Activated gamma-delta T cell (primary cell): Measurements from ENCODE around the gene PLXDC2.
"Not testable (repeated sequence)": the region's sequence is repeated elsewhere in the genome, so short reads cannot be mapped to it uniquely, and the experiment has no call there.

Experiments used
- DNase-seq: peaks from one replicate; lab custom pipeline; 2025; lab: John Stamatoyannopoulos, UW

The PLXDC2 gene

DNA sequence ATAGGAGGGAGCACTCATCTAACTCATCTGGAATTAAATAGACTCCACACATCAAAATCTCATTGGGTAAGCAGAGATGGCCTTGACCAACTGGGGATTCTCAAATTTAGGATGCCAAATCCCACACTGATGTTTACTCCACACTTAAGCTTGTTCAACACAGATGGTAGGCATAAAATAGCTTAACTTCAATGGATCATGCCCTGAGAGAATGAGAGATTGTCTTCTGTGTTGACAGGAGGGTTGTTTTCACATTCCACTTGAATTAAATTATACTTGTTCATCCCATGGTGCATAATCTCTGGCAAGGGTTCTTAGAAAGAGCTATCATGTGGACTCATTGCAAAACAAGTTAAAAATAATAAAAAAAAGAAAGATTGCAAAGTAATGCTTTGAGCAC is 391.4 kb downstream of the PLXDC2 start:
- DNase-seq: no peak

DNA sequence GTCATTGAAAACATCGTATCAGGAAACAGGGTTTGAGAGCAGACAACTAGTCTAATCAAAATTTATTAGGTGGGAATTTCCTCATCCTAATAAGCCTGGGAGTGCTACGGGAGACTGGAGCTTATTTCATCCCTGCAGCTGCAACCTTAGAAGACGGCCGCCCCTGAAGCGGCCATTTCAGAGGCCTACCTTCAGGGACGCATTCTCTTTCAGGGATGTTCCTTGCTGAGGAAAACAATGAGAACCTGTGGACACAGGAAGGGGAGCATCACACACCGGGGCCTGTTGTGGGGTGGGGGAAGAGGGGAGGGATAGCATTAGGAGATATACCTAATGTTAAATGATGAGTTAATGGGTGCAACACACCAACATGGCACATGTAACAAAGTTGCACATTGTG is 392.9 kb downstream of the PLXDC2 start:
- not testable (repeated sequence) for DNase-seq

DNA sequence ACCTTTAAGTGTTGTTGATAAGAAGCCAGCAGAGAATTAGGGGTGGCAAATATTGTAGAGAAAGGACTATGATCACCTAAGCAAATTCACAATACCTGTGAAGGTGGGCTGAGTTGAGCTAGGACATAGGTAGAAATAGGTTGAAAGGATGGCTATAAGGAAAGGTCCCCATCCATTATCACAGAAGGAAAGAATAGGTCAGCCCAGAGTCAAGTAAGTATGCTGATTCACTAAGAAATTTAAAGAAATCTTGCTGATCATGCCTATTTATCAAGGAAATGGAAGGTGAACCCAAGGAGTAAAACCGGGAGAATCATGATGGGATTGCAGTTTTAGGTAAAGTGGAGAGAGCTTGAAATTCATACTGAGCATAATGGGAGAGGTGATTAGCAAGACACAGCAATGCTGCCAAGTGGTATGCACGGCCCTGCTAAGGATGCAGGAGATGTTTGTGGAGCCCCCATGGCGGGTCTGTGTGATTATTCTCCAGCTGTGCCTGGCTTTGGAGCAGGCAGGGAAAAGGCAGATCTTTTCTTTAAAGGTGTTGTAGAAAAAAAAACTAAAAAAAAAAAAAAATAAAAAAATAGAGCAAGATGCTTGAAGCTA is 399.4 kb downstream of the PLXDC2 start:
- DNase-seq: no peak

DNA sequence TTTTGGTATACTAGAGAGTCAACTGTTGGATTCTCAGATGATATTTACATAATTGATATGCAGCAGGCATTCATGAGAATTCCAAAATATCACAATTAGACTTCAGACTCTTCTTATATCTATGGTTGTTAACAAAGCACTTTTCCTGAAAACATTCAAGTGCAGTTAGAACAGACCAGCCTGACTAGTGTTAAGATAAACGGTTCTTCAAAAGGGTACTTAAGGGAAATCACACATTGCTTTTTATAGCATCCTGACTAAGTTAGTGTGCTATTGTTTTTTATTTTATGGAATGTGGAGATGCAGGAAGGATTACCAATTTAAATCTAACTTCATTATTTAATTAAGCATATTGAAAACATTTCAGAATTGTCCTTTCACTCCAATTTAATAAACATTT is 405.1 kb downstream of the PLXDC2 start:
- DNase-seq: no peak

DNA sequence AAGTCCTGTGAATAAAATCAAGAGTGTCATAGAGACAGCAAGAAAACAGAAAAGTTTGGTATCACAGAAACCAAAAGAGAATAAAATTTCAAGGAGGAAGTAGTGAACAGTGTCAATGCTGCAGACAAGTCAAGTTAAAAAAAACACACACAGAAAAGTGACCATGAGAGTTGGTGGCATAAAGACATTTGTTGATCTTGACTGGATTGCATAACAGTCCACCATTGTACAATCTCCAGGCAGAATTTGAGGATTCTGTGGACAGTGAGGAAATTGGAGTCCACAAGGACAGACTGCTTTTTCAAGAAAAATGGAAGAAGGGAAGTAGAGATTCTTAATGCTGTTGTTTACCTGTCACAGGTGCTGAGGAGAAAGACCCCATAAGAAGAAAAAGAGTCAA is 412.5 kb downstream of the PLXDC2 start:
- DNase-seq: no peak

DNA sequence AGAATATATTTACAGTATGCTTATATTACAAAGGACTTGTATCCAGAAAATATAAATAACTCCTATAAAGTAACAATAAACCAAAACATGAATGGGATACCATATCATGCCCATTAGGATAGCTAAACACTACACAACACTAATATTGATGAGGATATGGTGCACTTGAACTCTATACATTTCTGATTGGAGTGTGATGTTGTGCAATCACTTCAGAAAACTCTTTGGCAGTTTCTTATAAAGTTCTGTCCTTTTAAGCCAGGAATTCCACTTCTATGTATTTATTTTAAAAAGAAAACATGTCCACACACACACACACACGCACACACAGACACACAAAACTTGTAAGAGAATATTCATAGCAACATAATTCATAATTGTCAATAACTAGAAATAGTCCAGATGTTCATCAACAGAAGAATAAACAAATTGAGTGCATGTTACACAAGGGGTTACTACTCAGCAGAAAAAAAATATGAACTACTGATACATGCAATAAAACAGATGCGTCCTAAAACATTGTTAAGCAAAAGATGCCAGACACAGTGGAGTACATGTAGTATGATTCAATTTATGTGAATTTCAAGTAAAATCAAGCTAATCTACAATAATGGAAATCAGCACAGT is 416.0 kb downstream of the PLXDC2 start:
- DNase-seq: no peak

DNA sequence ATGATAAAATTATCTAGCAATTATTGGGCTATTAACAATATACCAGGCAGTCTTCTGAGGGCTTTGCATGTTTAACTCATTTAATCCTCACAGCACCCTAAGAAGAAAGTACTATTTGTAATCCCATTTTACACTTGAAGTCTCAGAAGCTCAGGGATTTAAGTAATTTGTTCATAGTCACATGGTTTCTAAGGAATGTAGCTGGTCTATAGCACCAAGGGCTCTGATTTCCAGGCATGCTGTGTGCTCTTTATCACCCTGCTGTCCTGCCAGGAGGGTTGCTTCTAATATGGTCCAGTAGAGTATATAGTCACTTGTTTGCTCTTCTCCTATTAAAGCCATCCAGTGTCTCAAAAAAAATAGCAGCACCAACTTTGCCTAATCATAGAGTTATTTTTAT is 417.2 kb downstream of the PLXDC2 start:
- no peak for DNase-seq

DNA sequence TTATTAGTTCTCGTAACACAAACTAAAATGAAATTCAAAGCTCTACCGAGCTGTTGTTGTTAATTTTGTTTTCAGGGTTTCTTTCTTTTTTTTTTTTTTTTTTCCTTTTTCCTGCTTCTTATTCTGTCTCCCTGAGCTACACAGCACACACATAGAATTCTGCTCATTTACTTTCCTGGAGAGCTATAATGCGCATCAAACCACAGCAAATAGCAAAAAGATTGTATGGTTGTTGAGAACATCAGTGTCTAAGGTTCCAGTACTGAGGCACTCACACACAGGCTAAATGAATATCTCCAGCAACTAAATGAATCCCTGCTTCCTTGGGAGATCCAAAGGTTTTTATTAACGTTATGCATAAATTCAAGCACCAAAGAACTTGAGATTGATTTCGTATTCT is 418.3 kb downstream of the PLXDC2 start:
- no peak for DNase-seq

DNA sequence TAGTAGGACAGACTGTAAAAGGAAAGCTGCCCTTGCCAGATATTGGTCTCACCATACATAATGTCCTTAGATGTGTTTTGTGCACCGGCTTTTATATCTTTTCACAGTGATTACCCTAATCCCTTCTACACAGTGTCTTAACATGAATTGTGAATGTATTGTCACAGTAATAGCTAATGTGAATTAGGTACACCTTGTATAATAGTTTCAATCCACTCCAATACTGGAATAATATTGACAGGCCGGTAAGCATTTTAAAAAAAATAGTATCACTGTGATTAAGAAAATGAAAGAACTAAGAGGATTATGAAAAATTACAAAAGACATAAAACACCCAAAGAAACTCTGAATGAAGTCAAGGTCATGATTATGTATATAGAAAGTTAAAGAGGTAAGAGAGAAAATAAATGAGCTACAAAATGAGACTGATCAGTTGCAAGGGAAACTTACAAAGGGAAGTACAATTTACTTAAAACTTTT is 420.9 kb downstream of the PLXDC2 start:
- DNase-seq: no peak

DNA sequence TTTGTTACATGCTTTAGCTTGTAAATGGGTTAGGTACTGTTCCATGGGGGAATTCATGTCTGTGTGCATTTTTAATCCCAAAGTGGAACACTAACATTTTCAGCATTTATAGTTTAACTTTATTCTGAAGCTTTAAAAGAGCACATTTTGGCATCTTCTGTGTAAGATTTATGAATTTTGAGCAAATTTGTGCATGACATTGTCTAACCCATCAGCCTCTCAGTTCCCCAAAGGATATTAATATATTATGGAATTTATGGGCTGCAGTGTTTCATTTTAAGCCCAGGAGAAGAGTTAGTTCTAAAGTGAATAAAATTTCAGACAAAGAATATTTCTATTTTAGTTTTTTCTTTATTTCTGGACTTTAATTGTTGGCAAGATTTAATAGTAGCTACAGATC is 421.4 kb downstream of the PLXDC2 start:
- no peak for DNase-seq

DNA sequence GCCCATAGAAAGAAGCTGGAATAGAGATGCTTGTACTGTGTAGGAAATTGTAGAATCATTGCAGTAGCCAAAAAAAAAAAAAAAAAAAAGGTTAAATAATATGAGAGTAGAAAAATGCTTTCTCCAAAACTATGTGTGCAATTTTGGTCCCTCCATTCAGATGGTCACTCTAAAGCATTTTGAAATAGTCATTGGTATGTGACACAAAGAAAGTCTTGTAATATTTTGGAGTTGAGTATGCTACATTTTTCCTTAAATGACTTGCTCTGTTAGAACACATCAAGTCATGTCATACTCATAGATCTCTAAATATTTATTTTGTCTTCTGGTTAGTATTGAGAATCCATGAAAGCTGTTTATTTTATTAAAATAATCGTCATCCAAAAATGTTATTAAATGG is 424.4 kb downstream of the PLXDC2 start:
- DNase-seq: no peak

DNA sequence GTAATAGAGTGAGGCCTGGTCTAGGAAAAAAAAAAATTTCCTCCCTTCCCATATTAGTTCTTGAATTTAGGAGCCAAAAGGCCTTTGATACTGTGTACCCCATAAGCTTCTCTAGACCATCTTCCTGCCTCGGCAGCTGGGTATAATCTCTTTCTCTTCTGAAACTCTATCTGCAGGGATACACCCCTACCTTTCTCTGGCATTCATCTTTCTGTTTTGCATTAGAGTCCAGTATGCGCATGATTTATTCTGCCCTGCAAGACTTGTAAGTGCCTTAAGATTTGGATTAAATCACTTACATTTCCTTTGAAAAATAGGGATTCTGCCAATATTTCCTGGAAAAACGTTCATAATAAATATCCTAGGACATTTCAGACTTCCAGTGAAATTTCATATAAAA is 431.2 kb downstream of the PLXDC2 start:
- no peak for DNase-seq

DNA sequence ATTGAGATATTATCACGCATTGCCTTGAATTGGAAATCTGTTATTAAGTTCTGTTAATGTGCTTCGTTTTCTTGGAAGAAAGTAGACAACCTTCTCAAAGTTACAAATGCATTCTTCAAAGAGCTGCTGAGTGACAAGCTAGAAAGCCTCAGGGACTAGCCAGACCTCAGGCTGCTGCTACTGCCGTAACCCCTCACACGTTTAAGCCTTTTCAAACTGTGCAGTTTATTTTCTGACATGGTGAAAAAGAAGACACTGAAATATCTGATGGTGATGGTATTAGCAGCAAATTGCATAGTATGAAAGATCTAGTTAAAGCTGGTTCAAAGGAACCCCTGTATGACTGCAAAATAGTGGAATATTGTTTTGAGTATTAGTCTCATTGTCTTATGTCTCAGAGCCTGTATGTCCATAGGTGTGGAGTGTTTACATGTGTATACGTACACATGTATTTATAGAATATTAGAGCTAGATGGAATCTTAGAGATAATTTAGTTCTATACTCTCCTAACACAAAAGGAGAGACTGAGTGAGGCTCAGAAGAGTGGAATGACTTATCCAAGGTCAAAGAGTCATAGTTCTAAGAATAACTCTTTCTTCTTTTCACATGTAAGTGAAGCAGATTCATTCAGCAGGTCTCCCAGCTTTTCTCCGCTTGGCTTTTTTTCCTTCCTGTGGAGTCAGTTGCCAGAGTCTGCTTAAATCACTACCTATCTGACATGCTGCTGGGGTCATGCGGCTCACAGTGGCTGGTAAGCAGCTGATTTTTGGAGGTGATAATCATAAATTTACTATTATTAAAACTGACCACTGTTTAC is 431.9 kb downstream of the PLXDC2 start:
- no peak for DNase-seq

DNA sequence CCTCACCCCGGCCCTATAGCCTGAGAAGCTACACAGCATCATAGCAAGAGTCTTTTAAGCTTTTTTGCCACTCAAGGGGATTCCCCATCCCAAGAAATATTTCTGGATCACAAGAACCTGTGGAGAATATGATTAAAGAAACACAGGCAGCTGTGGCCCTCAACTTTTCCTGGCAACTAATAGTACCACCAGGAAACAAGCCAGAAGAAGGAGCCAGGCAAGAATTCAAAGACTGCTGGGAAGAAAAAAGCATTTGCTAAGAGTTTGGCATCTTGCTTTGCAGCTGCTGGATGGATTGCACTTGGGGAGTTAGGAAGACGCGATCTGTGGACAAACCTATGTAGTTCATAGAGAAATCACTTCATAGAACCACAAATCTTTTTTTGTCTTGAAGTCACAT is 437.8 kb downstream of the PLXDC2 start:
- DNase-seq: no peak

DNA sequence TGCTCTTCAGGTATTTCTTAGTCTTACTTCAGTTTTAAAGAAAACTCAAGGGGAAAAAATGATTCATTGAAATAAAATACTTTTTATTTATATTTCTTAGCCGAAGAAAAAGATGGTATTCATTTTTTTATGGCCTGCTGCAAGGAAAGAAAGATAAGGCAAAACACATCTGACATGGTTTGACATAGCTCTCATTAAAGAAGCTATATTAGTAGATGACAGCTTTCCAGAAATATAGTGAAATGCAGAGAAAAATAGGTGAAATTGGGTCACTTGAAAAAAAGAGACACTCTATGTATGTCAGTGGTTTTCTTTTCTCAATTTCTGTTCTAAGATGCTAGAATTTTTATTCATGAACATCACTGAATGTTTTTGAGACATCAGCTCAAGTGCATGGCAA is 438.3 kb downstream of the PLXDC2 start:
- no peak for DNase-seq

DNA sequence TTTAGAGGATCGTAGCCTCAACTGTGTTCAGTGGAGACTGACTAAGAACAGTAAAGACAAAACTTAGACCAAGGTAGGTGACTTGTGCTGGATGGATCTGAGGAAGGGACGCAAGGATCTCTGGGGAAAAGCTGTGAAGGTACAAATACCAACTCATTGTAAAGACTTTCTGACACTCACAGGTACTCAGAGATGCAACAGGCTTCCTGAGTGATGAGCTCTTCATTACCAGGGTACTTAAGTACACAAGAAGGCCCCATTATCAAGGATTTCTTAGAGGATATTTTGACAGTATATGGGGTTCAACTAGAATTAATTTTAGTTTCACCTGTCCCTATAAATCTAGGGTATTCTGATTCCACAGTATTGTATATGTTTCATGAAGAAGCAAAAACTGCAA is 440.7 kb downstream of the PLXDC2 start:
- no peak for DNase-seq

DNA sequence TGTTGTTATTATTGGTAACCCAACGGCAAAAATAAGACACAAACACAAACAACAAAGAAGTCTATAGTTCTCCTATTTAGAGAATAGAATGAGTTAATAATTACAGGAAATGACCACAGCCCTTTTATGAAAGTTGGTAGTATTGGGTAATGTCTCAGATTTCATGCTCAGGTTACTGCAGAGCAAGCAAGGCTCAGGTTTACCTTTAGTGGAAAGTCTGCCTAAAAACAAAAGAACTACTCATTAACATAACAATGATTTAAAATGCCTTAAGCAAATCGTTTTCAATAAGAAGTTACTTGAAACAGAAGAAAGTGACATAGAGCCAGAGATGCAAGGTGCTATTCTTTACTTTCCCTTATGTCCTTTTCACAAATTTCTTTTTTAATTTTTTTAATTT is 441.2 kb downstream of the PLXDC2 start:
- DNase-seq: no peak

DNA sequence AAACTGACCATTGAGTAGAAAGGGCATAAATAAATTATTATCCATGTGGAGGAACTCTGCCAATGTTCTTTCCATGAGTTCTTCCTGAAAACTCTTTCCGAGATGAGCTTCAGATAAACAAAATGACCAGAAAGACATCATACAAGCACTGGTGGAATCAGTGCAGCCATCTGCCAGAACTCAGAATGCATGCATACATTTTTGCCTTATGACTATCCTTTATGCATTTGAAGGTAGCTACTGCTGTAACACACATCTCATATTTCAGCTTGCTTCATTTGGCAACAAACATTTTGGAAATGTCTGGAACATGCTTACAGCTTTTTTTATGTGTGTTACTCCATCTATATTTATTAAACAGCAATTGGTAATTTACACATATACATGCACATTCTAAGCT is 448.9 kb downstream of the PLXDC2 start:
- DNase-seq: no peak

DNA sequence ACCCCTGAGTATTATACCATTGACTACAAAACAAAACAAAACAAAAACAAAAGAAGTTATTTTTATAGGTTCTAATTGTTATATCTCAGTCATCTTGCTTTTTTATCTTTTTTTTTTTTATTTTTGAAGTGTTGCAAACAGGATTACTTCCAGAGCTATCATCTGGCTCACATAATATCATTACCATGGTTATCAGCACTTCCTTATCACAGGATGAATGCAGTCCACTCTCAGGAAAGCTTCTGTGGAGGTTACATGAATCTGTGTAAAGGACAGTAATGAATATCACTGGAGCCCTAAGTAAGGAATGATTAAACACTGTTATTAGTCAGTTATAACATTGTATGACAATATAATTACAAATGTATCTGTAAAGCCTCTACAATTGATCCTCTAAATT is 451.5 kb downstream of the PLXDC2 start:
- no peak for DNase-seq

DNA sequence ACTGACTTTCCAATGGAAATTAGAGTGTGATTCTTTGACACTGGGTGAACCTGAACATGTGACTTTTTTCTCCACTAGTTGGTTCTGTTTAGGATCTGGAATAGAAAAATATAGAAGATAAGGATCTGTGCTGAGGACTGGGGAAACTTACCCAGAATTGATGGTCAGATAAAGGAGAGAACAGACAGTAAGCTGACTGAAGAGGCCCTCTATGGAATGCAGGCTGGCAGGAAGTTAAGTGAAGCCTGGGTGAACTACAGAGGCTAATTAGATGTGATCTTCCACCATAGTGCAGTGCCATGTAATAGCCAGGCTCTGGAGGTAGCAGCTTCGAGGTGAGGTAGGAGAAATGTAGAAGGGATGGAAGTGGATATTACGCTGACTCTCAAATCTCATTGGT is 455.3 kb downstream of the PLXDC2 start:
- DNase-seq: no peak

DNA sequence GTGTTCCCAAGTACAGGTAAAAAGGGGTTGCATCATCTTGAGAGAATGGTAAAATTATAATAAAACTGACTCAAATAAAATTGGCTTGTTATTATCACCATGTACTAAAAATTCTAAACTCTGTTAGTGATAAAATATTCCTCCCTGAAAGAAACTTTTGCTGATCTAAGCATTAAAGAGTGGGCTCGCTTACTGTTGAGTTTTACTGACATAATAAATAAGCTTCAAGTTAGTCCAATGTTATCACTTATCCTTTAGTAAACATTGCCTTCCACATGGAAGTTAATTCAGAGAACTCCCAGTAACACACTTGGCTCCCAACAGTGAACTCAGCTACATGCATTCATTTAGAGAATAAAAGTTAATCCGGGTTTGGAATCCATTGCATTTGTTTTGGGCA is 456.4 kb downstream of the PLXDC2 start:
- no peak for DNase-seq

DNA sequence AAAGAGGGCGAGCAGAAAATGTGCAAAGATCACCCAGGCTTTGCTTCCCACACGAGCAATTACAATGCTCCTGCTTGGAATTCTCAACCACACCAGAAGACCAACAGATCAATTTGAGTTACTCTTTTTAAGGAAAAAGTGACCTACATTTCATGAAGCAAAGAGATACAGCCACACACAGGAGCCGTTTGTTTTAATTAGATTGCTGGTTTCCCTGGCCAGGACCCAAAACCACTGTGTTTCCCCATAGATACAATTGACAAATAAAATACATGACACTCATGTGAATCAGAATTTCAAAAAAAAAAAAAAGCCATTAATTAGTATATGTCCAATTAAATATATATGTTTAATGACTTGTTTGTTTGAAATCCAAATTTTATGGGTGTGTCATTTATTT is 458.3 kb downstream of the PLXDC2 start:
- DNase-seq: no peak
